WTC11 (cell line): ENCODE results near the gene MDGA2. TPM values are rescaled to one million over a fixed set of nuclear protein-coding genes. Genes with fewer than 3 reads are reported as not detected.
A peak's percentile ranks its signal among the peaks of the same experiment; 100 is the strongest.

Experiments used
- ATAC-seq: fragments of 200-7000 bp; cut with Tn5 transposase; 2 replicates; pipeline ENCODE4 v1.10.0; 2021; ENCODE audit warnings: mild to moderate bottlenecking, moderate library complexity
- CTCF ChIA-PET: fragments of 300-600 bp; sonication (Branson Sonifier 250); formaldehyde crosslinking; loops from one replicate; lab custom pipeline; 2021; ENCODE audit warnings: antibody characterized with exemption; lab: Charles Lee
- POLR2A ChIA-PET: fragments of 350-600 bp; sonication (Branson Sonifier 250); formaldehyde crosslinking; loops from one replicate; lab custom pipeline; 2021; ENCODE audit warnings: antibody characterized with exemption; lab: Charles Lee
- DNase-seq: peaks from one replicate; pipeline ENCODE4 v3.0.0; 2021; ENCODE audit warnings: low spot score
- H3K27ac Mint-ChIP-seq: 2 replicates; pipeline ENCODE4 v1.8.0; 2021; ENCODE audit warnings: mixed read lengths
- H3K27me3 Mint-ChIP-seq: 2 replicates; pipeline ENCODE4 v1.8.0; 2021; ENCODE audit warnings: low read depth, mild to moderate bottlenecking, moderate library complexity, mixed read lengths
- H3K36me3 Mint-ChIP-seq: 2 replicates; pipeline ENCODE4 v1.8.0; 2021; ENCODE audit warnings: mixed read lengths
- H3K4me1 Mint-ChIP-seq: 2 replicates; pipeline ENCODE4 v1.8.0; 2022; ENCODE audit warnings: mixed read lengths
- H3K4me3 Mint-ChIP-seq: 2 replicates; pipeline ENCODE4 v1.8.0; 2021; ENCODE audit warnings: mild to moderate bottlenecking, moderate library complexity, mixed read lengths
- H3K9me3 Mint-ChIP-seq: 2 replicates; pipeline ENCODE4 v1.8.0; 2021; ENCODE audit warnings: mixed read lengths
- ATF1 ChIP-seq: sonication (generic); formaldehyde crosslinking; IDR thresholded peaks from 2 replicates; pipeline ENCODE4 v1.8.1; 2023; ENCODE audit warnings: mild to moderate bottlenecking, moderate library complexity, missing genetic modification reagents
- CREB1 ChIP-seq: sonication (generic); formaldehyde crosslinking; IDR thresholded peaks from 2 replicates; pipeline ENCODE4 v1.8.0; 2023; ENCODE audit warnings: mild to moderate bottlenecking, missing genetic modification reagents
- ELF4 ChIP-seq: sonication (generic); formaldehyde crosslinking; IDR thresholded peaks from 2 replicates; pipeline ENCODE4 v1.8.1; 2022; ENCODE audit warnings: low read depth, mild to moderate bottlenecking, moderate library complexity, missing genetic modification reagents
- ESRRA ChIP-seq: sonication (generic); formaldehyde crosslinking; IDR thresholded peaks from 2 replicates; pipeline ENCODE4 v1.8.1; 2022; ENCODE audit warnings: mild to moderate bottlenecking, missing genetic modification reagents, borderline replicate concordance
- FOXP4 ChIP-seq: sonication (generic); formaldehyde crosslinking; IDR thresholded peaks from 2 replicates; pipeline ENCODE4 v1.8.0; 2022; ENCODE audit warnings: mild to moderate bottlenecking, missing genetic modification reagents
- GABPB1 ChIP-seq: sonication (generic); formaldehyde crosslinking; IDR thresholded peaks from 2 replicates; pipeline ENCODE4 v1.8.1; 2023; ENCODE audit warnings: mild to moderate bottlenecking, missing genetic modification reagents
- GRHL2 ChIP-seq: fragments of 250-450 bp; sonication (Bioruptor Pico); IDR thresholded peaks from 2 replicates; pipeline ENCODE4 v1.8.0; 2022; ENCODE audit warnings: mild to moderate bottlenecking, moderate library complexity; ENCODE audit not compliant: insufficient replicate concordance, severe bottlenecking
- GTF2I ChIP-seq: fragments of 250-450 bp; sonication (Bioruptor Pico); conservative IDR thresholded peaks from 2 replicates; pipeline ENCODE4 v1.4.0; 2021; ENCODE audit warnings: mild to moderate bottlenecking
- HMGXB4 ChIP-seq: sonication (generic); formaldehyde crosslinking; IDR thresholded peaks from 2 replicates; pipeline ENCODE4 v1.8.1; 2023; ENCODE audit warnings: mild to moderate bottlenecking, moderate library complexity, missing genetic modification reagents
- IRF2 ChIP-seq: sonication (generic); formaldehyde crosslinking; IDR thresholded peaks from 2 replicates; pipeline ENCODE4 v1.8.0; 2022; ENCODE audit warnings: low read depth, missing genetic modification reagents, borderline replicate concordance
- PRDM15 ChIP-seq: sonication (generic); formaldehyde crosslinking; IDR thresholded peaks from 2 replicates; pipeline ENCODE4 v1.8.0; 2022; ENCODE audit warnings: missing genetic modification reagents
- PRRX2 ChIP-seq: fragments of 250-450 bp; sonication (Bioruptor Pico); IDR thresholded peaks from 2 replicates; pipeline ENCODE4 v1.8.0; 2021; ENCODE audit warnings: mild to moderate bottlenecking
- RELA ChIP-seq: sonication (generic); formaldehyde crosslinking; IDR thresholded peaks from 2 replicates; pipeline ENCODE4 v1.8.1; 2022; ENCODE audit warnings: missing genetic modification reagents, mild to moderate bottlenecking, borderline replicate concordance
- SOX15 ChIP-seq: fragments of 250-450 bp; sonication (Bioruptor Pico); IDR thresholded peaks from 2 replicates; pipeline ENCODE4 v1.9.0; 2021; ENCODE audit warnings: mild to moderate bottlenecking
- TP53 ChIP-seq: sonication (generic); formaldehyde crosslinking; IDR thresholded peaks from 2 replicates; pipeline ENCODE4 v1.8.1; 2023; ENCODE audit warnings: mild to moderate bottlenecking, missing genetic modification reagents
- ZBTB21 ChIP-seq: sonication (generic); formaldehyde crosslinking; IDR thresholded peaks from 2 replicates; pipeline ENCODE4 v1.8.1; 2023; ENCODE audit warnings: mild to moderate bottlenecking, missing genetic modification reagents, borderline replicate concordance
- ZNF138 ChIP-seq: sonication (generic); formaldehyde crosslinking; conservative IDR thresholded peaks from 2 replicates; pipeline ENCODE4 v1.8.1; 2022; ENCODE audit warnings: mild to moderate bottlenecking, moderate library complexity, missing genetic modification reagents
- ZNF317 ChIP-seq: sonication (generic); formaldehyde crosslinking; IDR thresholded peaks from 2 replicates; pipeline ENCODE4 v1.8.1; 2023; ENCODE audit warnings: low read depth, mild to moderate bottlenecking, moderate library complexity, missing genetic modification reagents, borderline replicate concordance
- ZNF671 ChIP-seq: fragments of 250-450 bp; sonication (Bioruptor Pico); IDR thresholded peaks from 2 replicates; pipeline ENCODE4 v1.8.0; 2021; ENCODE audit warnings: mild to moderate bottlenecking
- total RNA-seq: library from RNA; stranded (reverse); gene quantifications from 3 replicates; pipeline ENCODE4 v1.2.3, GENCODE V29; 2021
- TF ChIP-seq, protein P1 (sequence below): sonication (generic); formaldehyde crosslinking; IDR thresholded peaks from 2 replicates; pipeline ENCODE4 v1.8.0; 2022; ENCODE audit warnings: mild to moderate bottlenecking, missing genetic modification reagents
- TF ChIP-seq, protein P2 (sequence below): sonication (generic); formaldehyde crosslinking; IDR thresholded peaks from 2 replicates; pipeline ENCODE4 v1.8.1; 2023; ENCODE audit warnings: mild to moderate bottlenecking, missing genetic modification reagents
- TF ChIP-seq, protein P3 (sequence below): sonication (generic); formaldehyde crosslinking; conservative IDR thresholded peaks from 2 replicates; pipeline ENCODE4 v1.8.1; 2022; ENCODE audit warnings: mild to moderate bottlenecking, missing genetic modification reagents
- TF ChIP-seq, protein P4 (sequence below): fragments of 250-450 bp; sonication (Bioruptor Pico); IDR thresholded peaks from 2 replicates; pipeline ENCODE4 v1.9.0; 2021; ENCODE audit warnings: moderate library complexity, mild to moderate bottlenecking, inconsistent platforms, borderline replicate concordance
- TF ChIP-seq, protein P5 (sequence below): sonication (generic); formaldehyde crosslinking; IDR thresholded peaks from 2 replicates; pipeline ENCODE4 v1.8.1; 2022; ENCODE audit warnings: low read depth, missing genetic modification reagents, borderline replicate concordance

The MDGA2 gene
- total RNA-seq, 1 experiment from 2014 or later = 4.9 TPM

GRCh38 chr14:47044841-47045240 is 630.6 kb downstream of the MDGA2 start:
- Mint-ChIP-seq H3K36me3 (peaks cover 4% of the 10 kb centered on the region; the same call in 1 of the 2 replicates), H3K27me3 (no peaks in the 10 kb centered on the region), H3K27ac (no peak overlapping the region), H3K9me3 (peaks cover 14% of the 10 kb centered on the region), H3K4me1 (peaks cover 16% of the 10 kb centered on the region), H3K4me3 (no peak overlapping the region)
- peak; percentile 31 for DNase-seq
- ChIA-PET POLR2A (no interaction called here), CTCF (no interaction called here)
- ATAC-seq = peak; percentile 89
- TF ChIP-seq ZBTB21 (CRISPR knock-in tag) = no peak
- TF ChIP-seq PRRX2 (CRISPR knock-in tag) = no peak
- TF ChIP-seq PRDM15 (CRISPR knock-in tag) = no peak
- TF ChIP-seq GTF2I (CRISPR knock-in tag) = no peak
- TF ChIP-seq, protein P1, sequence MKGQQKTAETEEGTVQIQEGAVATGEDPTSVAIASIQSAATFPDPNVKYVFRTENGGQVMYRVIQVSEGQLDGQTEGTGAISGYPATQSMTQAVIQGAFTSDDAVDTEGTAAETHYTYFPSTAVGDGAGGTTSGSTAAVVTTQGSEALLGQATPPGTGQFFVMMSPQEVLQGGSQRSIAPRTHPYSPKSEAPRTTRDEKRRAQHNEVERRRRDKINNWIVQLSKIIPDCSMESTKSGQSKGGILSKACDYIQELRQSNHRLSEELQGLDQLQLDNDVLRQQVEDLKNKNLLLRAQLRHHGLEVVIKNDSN (CRISPR knock-in tag) = no peak
- TF ChIP-seq RELA = no peak
- no peak for TF ChIP-seq ESRRA (CRISPR knock-in tag)
- no peak for TF ChIP-seq FOXP4 (CRISPR knock-in tag)
- TF ChIP-seq ZNF317 (CRISPR knock-in tag) = no peak
- TF ChIP-seq, protein P2, sequence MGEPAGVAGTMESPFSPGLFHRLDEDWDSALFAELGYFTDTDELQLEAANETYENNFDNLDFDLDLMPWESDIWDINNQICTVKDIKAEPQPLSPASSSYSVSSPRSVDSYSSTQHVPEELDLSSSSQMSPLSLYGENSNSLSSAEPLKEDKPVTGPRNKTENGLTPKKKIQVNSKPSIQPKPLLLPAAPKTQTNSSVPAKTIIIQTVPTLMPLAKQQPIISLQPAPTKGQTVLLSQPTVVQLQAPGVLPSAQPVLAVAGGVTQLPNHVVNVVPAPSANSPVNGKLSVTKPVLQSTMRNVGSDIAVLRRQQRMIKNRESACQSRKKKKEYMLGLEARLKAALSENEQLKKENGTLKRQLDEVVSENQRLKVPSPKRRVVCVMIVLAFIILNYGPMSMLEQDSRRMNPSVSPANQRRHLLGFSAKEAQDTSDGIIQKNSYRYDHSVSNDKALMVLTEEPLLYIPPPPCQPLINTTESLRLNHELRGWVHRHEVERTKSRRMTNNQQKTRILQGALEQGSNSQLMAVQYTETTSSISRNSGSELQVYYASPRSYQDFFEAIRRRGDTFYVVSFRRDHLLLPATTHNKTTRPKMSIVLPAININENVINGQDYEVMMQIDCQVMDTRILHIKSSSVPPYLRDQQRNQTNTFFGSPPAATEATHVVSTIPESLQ (CRISPR knock-in tag) = no peak
- TF ChIP-seq, protein P3, sequence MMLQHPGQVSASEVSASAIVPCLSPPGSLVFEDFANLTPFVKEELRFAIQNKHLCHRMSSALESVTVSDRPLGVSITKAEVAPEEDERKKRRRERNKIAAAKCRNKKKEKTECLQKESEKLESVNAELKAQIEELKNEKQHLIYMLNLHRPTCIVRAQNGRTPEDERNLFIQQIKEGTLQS (CRISPR knock-in tag) = no peak
- no peak for TF ChIP-seq ATF1 (CRISPR knock-in tag)
- TF ChIP-seq GABPB1 (CRISPR knock-in tag) = no peak

DNA sequence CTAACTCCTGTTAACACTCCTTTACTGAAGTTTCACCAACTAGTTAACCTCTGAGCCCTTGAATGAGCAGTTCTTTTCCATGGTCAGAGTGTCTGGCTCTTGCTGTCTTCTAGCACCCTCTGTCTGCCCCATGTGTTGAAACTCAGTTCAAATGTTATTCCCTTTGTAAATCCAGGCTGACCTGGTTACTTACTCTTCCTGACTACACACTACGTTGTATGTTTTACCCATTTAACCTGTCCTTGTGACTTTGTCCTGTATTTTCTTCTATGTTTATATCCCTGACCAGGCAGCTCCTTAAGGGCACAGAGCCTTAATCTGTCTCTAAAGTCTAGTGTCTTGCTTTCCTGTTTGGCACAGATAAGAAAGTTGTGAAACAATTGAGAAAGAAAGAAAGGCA is 634.9 kb downstream of the MDGA2 start:
- CTCF ChIA-PET = no interaction called here
- POLR2A ChIA-PET = no interaction called here
- Mint-ChIP-seq H3K4me1 (peaks cover 16% of the 10 kb centered on the region), H3K27me3 (no peaks in the 10 kb centered on the region), H3K36me3 (peaks cover 4% of the 10 kb centered on the region; the same call in 1 of the 2 replicates), H3K9me3 (peaks cover 14% of the 10 kb centered on the region), H3K4me3 (no peak overlapping the region), H3K27ac (peak overlapping the region; percentile 7; the same call in 1 of the 2 replicates)
- DNase-seq (no peak), ATAC-seq (peak; percentile 93)
- TF ChIP-seq, protein P4, sequence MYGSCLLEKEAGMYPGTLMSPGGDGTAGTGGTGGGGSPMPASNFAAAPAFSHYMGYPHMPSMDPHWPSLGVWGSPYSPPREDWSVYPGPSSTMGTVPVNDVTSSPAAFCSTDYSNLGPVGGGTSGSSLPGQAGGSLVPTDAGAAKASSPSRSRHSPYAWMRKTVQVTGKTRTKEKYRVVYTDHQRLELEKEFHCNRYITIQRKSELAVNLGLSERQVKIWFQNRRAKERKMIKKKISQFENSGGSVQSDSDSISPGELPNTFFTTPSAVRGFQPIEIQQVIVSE = no peak
- TF ChIP-seq, protein P5, sequence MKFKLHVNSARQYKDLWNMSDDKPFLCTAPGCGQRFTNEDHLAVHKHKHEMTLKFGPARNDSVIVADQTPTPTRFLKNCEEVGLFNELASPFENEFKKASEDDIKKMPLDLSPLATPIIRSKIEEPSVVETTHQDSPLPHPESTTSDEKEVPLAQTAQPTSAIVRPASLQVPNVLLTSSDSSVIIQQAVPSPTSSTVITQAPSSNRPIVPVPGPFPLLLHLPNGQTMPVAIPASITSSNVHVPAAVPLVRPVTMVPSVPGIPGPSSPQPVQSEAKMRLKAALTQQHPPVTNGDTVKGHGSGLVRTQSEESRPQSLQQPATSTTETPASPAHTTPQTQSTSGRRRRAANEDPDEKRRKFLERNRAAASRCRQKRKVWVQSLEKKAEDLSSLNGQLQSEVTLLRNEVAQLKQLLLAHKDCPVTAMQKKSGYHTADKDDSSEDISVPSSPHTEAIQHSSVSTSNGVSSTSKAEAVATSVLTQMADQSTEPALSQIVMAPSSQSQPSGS (CRISPR knock-in tag) = no peak
- TF ChIP-seq GRHL2 (no peak), TP53 (CRISPR knock-in tag) (no peak), CREB1 (no peak), GABPB1 (CRISPR knock-in tag) (no peak), IRF2 (no peak), ZNF671 (CRISPR knock-in tag) (no peak), ZNF138 (CRISPR knock-in tag) (no peak), HMGXB4 (CRISPR knock-in tag) (no peak), ELF4 (CRISPR knock-in tag) (no peak), SOX15 (CRISPR knock-in tag) (no peak)
